ENCODE results near the gene ABCA13.
"Not testable (repeated sequence)": the region's sequence is repeated elsewhere in the genome, so short reads cannot be mapped to it uniquely, and the experiment has no call there.

DNA sequence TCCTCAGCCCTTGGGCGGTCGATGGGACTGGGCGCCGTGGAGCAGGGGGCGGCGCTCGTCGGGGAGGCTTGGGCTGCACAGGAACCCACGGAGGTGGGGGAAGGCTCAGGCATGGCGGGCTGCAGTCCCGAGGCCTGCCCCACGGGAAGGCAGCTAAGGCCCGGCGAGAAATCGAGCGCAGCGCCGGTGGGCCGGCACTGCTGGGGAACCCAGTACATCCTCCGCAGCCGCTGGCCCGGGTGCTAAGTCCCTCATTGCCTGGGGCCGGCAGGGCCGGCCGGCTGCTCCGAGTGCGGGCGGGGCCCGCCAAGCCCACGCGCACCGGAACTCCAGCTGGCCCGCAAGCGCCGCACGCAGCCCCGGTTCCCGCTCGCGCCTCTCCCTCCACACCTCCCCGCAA lies 31.7 kb downstream of the ABCA13 start:
- TF ChIP-seq, protein P1, sequence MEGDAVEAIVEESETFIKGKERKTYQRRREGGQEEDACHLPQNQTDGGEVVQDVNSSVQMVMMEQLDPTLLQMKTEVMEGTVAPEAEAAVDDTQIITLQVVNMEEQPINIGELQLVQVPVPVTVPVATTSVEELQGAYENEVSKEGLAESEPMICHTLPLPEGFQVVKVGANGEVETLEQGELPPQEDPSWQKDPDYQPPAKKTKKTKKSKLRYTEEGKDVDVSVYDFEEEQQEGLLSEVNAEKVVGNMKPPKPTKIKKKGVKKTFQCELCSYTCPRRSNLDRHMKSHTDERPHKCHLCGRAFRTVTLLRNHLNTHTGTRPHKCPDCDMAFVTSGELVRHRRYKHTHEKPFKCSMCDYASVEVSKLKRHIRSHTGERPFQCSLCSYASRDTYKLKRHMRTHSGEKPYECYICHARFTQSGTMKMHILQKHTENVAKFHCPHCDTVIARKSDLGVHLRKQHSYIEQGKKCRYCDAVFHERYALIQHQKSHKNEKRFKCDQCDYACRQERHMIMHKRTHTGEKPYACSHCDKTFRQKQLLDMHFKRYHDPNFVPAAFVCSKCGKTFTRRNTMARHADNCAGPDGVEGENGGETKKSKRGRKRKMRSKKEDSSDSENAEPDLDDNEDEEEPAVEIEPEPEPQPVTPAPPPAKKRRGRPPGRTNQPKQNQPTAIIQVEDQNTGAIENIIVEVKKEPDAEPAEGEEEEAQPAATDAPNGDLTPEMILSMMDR (IDR thresholded peaks at IDR 0.05; ENCODE audit: insufficient read depth, low read length) = not testable (repeated sequence)
- TF ChIP-seq GABPA (IDR thresholded peaks at IDR 0.05; ENCODE audit: low read depth); SPI1 (IDR thresholded peaks at IDR 0.05; ENCODE audit: borderline replicate concordance, low read depth); POLR2AphosphoS5 (IDR thresholded peaks at IDR 0.05; ENCODE audit: low read depth); REST (IDR thresholded peaks at IDR 0.05; ENCODE audit: insufficient replicate concordance, low read depth): not testable (repeated sequence)
